ENCODE results near the gene CEP89.
"Not testable (repeated sequence)": the region's sequence is repeated elsewhere in the genome, so short reads cannot be mapped to it uniquely, and the experiment has no call there.

Gene CEP89

DNA sequence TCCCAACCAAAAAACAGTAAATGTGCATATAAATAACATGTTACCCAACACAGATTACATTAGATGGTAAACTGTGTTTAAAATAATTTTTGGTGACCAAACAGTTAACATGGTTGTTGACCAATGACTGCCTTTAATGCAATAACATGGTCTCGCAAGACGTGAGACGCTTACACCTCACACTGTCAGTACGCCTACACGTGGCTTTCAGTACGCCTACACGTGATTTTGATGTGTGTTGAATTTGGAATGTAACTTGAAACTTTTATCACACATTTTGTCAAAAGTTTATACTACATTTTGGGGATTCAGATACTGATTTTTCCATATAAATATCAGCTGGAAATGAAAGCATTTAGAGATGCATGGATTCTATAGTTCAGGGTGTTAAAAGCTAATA, 134.2 kb downstream of the CEP89 start:
- DNase-seq (ENCODE audit: low spot score), result no peak

DNA sequence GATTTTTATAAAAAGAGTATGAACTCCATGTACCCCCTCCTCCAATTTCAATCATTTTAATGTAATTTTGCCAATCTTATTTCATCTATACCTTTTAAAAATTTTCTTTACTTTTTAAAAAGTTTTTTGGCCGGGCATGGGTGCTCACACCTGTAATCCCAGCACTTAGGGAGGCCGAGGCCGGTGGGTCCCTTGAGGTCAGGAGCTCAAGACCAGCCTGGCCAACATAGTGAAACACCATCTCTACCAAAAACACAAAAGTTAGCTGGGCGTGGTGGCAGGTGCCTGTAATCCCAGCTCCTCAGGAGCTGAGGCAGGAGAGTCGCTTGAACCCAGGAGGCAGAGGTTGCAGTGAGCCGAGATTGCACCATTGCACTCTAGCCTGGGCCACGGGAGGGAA, 138.4 kb downstream of the CEP89 start:
- DNase-seq (ENCODE audit: low spot score), result not testable (repeated sequence)

DNA sequence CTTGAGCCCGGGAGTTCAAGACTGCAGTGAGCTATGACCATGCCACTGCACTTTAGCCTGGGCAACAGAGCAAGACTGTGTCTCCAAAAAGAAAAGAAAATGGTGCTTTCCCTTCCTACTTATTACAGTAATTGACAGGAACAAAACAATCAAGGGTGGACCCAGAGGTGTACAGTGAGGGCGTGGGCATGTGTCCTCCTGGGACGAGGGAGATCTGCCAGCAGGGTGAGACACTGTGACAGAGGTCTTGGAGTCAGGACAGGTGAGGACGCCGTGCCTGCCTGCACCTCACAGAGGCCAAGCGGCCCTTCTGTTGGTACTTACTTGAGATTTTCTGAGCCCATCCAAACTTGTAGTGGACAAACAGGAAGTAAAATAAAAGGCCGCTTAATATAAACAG, 138.9 kb downstream of the CEP89 start:
- DNase-seq (ENCODE audit: low spot score), result not testable (repeated sequence)

DNA sequence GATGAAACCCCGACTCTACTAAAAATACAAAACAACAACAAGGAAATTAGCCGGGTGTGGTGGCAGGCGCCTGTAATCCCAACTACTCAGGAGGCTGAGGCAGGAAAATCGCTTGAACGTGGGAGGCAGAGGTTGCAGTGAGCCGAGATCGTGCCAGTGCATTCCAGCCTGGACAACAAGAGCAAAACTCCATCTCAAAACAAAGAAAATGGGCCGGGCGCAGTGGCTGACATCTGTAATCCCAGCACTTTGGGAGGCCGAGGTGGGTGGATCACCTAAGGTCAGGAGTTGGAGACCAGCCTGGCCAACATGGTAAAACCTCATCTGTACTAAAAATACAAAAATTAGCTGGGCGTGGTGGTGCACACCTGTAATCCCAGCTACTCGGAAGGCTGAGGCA, 139.7 kb downstream of the CEP89 start:
- DNase-seq (ENCODE audit: low spot score), result not testable (repeated sequence)

DNA sequence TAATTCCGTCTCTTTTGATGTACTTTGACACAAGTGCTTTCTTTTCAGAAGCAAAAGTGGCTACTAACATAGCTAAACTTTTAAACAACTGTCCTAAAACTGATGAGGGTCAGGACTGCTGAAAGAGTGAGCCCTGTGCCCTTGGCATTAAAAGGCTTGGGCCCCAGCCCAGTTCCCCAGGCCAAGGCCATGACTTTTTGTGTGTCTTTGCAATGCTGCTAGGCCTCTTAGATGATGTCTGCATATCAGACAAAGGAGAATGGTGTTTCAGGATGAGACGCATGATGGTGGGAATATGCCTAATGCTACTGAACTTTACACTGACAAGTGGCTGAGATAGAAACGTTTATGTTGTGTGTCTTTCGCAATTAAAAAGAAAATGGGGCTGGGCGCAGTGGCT, 140.1 kb downstream of the CEP89 start:
- DNase-seq (ENCODE audit: low spot score), result no peak

DNA sequence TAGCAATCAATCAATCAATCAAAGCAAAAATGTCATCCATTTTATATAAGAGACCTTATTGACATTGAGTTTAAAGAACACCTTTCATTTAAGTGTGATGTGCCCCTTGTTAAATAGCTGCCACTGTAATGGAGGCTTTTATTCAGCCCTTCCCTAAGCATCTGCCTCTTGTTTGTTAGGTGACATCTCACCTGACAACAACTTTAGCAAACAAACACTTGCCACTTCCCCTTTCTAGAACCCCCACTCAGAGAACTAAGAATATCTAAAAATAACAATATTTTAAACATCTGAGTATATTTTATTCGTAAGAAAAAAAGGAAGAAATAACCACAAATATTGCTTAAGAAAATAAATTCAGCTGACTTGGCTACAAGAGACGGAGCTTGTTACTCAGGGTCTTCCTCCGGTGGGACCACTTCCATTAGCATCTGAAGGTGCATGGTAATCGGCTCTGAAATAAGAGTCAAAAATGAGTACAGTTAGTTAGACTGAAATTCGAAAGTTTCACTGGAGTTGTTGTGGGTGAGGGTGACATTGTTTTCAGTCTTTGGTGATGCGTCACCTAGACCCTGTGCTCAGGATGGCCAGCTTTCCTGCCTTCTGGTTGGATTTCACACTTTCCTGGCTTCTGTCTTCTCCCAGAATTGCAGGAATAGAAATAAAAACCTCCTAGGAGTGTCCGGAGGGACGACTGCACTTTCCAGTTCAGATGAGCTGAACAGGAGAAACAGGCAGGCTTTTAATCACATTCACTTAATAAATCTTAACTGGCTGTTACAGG, 141.3 kb downstream of the CEP89 start:
- DNase-seq (ENCODE audit: low spot score), result no peak

DNA sequence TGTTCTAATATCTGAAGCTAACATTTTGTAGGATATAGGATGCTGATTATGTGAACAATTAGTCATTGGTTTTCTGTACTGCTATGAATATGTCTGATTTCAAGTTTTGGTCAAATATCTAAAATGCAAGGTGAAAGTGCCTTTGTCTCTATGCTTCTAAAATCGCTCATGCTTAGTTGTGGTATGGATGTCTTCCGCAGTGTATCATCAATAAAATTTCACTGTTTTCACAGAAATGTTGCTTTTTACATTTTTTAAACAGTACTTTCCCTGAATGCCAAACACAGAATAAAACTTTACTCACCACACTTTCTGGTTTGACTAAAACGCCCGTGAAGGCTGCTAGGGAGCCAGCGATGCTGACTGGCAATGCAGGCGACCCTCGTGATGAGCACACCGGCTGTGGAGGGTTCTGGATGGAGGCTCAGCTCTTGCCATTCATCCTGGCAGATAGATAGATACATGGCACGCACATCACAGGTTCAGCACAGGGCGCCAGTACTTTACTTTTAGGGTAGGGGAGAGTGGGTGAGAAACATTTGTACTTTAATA, 142.3 kb downstream of the CEP89 start:
- DNase-seq (ENCODE audit: low spot score), result no peak

DNA sequence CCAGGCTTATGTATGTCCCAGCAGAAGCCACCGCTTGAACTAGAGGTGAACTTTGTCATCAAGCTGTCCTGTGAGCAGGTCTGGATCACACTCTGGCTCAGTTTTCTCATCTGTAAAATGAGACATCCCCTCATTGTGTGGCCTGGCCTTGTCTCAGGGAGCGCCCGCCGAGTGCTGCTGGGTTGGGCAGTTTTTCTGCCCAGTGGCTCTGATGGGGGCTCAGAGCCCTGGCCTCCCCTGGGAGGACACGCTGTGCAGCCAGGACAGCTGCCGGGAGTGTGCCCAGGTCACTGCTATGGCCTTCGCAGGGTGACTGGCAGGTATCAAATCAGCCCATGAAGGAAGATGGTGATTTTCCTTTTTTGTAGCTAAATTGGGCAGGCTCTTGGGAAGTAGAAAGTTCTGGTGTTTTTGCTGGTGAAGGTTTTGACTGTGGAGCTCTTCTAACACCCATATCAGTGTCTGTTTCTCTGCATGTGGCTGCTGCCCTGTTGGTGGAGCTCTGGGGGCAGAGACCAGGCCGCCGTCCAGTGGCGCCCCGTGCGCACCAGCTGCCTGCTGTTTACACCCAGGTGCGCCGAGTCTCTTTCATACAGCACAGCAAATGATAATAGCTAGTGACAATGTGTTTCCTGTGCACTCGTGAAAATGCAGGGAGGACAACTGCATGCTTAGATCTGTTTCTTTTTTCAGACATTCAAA, 143.0 kb downstream of the CEP89 start:
- DNase-seq (ENCODE audit: low spot score), result no peak

DNA sequence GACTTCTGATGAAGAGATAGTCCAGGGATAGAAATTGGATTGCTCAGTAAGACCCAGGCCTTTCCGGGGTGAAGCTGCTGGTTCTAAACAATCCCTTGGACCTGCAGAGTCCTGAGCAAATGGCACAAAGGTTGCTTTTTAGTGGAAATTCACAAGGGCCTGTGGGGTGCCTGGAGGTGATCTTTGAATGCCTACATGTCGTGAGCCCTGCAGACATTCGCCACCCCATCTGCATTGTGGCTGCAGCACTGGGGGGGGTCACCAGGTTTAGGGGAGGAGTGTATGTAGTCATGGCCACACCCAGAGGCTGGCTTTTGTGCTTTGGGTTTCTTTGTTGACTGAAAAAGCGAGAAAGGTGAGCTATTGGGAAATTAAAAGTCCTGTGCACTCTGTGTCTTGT, 143.6 kb downstream of the CEP89 start:
- DNase-seq (ENCODE audit: low spot score), result no peak

All from CD4-positive, alpha-beta T cell treated with Interleukin-2 at 100 ng/mL for 4 hours (primary cell).